ENCODE data around the gene CASP3. TPM values are rescaled to one million over a fixed set of nuclear protein-coding genes. Genes with fewer than 3 reads are reported as not detected.

The CASP3 gene
- total RNA-seq = 10 to 100 TPM in 7 of 9 donors, 1 to 10 TPM in 2; 7.3 to 32.0 (median 15.8) TPM
- 10 to 100 TPM in 1 of 2 donors, 1 to 10 TPM in 1; 7.8 to 20.4 TPM for polyA plus RNA-seq
- long read RNA-seq, donor 1, transcript CASP3-206 (7 exons, 2,540 nt) = major isoform, 7 of 10 reads
- long read RNA-seq, donor 1, partial matches to known transcripts = 0 of 10 reads
- long read RNA-seq, donor 1, other reads (novel, unspliced or antisense) = 3 of 10 reads
- long read RNA-seq, donor 2, transcript CASP3-206 (7 exons, 2,540 nt) = major isoform, 27 of 31 reads
- long read RNA-seq, donor 2, partial matches to known transcripts = 0 of 31 reads
- long read RNA-seq, donor 2, other reads (novel, unspliced or antisense) = 1 of 31 reads
- long read RNA-seq, donor 3, transcript CASP3-206 (7 exons, 2,540 nt) = major isoform, 19 of 37 reads
- long read RNA-seq, donor 3, transcript CASP3-201 (8 exons, 2,673 nt) = minor isoform, 13 of 37 reads
- long read RNA-seq, donor 3, partial matches to known transcripts = 0 of 37 reads
- long read RNA-seq, donor 3, other reads (novel, unspliced or antisense) = 5 of 37 reads

- Histone ChIP-seq H3K27ac (peak within 1 kb of the TSS; percentile 89 to 99 (median 98)), H3K4me1 (peaks cover 5 to 53% (median 48%) of the 10 kb centered on the region in 12 donors), H3K27me3 (no peaks in the 10 kb centered on the region), H3K9me3 (no peaks in the 10 kb centered on the region), H3K4me3 (peak within 1 kb of the TSS; percentile 65 to 95 (median 88)), H3K36me3 (peaks cover 0 to 33% (median 0%) of the 10 kb centered on the region in 9 donors)
- WGBS, 4 donors = 0 to 1% (median 1%) methylated on average over 35 to 90 of the region's 90 CpGs
- ATAC-seq (peak; percentile 92 to 98 (median 95)), DNase-seq (peak; percentile 97 to 99 (median 98))
- TF ChIP-seq CTCF (IDR thresholded peaks at IDR 0.05) (peak in 11 of 12 donors; percentile 9 to 60 (median 24)), POLR2A (IDR thresholded peaks at IDR 0.05) (peak in 1 of 2 donors; percentile 92)
- intact Hi-C loops (cut with DNase I) = loop anchor here (1.0 to 10.0 kb wide), 16 partner anchors 83 to 387 kb away; partner anchors contain the start of genes CENPU (in 8 of the 10), IRF2 (in 4 of the 10) and ACSL1 (in 1 of the 10)
Observed at GRCh38 chr4:184649026-184649970, at the start of gene CASP3, which contains the start of gene PRIMPOL. Gene CASP3 (minus strand): TSS chr4:184649447. CDS start chr4:184638453, 10,994 bp downstream. Gene PRIMPOL (plus strand): TSS chr4:184649738. CDS start chr4:184657141, 7,403 bp downstream.

- intact Hi-C loops (cut with DNase I) = no loop called here
- H3K36me3 ChIP-seq = peaks cover 0 to 31% (median 18%) of the 10 kb centered on the region in 9 donors
- TF ChIP-seq CTCF (IDR thresholded peaks at IDR 0.05) = no peak
- TF ChIP-seq POLR2A (IDR thresholded peaks at IDR 0.05) = no peak
- H3K27ac ChIP-seq = no peak overlapping the region
- ATAC-seq (no peak), DNase-seq (no peak)
- H3K4me3 ChIP-seq = peak overlapping the region in 2 of 12 donors; percentile 23 to 24
- H3K27me3 ChIP-seq = no peaks in the 10 kb centered on the region
- WGBS, 4 donors = 82 to 86% (median 83%) methylated on average over 3 of the region's 3 CpGs
- H3K9me3 ChIP-seq = no peaks in the 10 kb centered on the region
- H3K4me1 ChIP-seq = peaks cover 0 to 19% (median 4%) of the 10 kb centered on the region in 12 donors
Observed at GRCh38 chr4:184697956-184698355, 48.7 kb upstream of the CASP3 start.

DNA sequence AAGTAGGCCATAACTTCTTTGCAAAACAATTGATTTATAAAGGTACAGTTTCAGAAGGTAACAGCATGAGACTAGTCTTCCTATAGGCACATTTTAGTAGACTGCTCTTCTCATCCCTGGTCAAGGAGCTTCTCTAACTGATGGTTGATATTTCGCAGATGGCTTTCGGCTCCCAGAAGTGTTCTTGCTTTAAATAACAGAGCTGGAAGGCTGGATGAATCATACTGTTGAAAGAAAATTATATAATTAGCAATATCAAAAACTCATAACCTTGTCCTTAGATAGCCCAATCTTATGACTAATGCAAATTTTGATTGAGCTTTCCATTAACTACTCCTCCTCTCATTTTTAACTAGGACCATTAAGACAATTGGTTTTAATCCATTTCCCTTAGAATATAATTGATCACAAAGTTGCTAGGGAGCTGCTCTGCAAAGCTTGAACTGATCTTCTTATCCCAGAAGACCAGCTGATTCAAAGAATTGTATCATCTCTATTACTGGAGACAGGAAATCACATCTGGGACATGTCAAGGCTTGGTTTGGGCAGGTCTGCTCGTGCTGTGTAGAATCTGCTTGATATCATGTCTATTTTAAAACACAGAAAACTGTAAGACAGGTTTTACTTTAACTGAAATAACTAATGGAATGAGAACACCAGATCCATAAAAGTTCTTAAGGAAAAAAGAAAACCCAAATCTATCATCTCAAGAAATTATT lies 46.1 kb upstream of the CASP3 start:
- Histone ChIP-seq H3K36me3 (peaks cover 0 to 46% (median 28%) of the 10 kb centered on the region in 9 donors), H3K27ac (peak overlapping the region in 9 of 12 donors; percentile 16 to 66 (median 49)), H3K9me3 (no peaks in the 10 kb centered on the region), H3K4me3 (no peak overlapping the region), H3K27me3 (no peaks in the 10 kb centered on the region), H3K4me1 (peaks cover 0 to 19% (median 4%) of the 10 kb centered on the region in 12 donors)
- ATAC-seq = peak; percentile 66 to 91 (median 82)
- WGBS, 4 donors = 37 to 46% (median 42%) methylated on average over 3 of the region's 3 CpGs
- TF ChIP-seq POLR2A (IDR thresholded peaks at IDR 0.05) (no peak), CTCF (IDR thresholded peaks at IDR 0.05) (no peak)
- intact Hi-C loops (cut with DNase I) = no loop called here
- DNase-seq = no peak
